Keratinocyte (primary cell): ENCODE results near the gene SPAG16.

Source experiments
- CTCF ChIP-seq, 3 experiments: IDR thresholded peaks in 1 of 3; conservative IDR thresholded peaks in 1 of 3; optimal IDR thresholded peaks in 1 of 3; 2 replicates in 2 of 3; 3 replicates in 1 of 3; pipeline versions ENCODE3 to v1.5.1; 2011; ENCODE audit warnings: low read length in 3 of 3, mild to moderate bottlenecking in 3 of 3, moderate library complexity in 2 of 3, control low read depth in 1 of 3, inconsistent platforms in 1 of 3; ENCODE audit not compliant: insufficient read depth in 2 of 3; ENCODE audit errors: extremely low read depth in 1 of 3
- EZH2 ChIP-seq: IDR thresholded peaks from one replicate; pipeline ENCODE4 v1.6.1; 2012; ENCODE audit warnings: inconsistent platforms, mild to moderate bottlenecking, low read length, moderate library complexity

GRCh38 chr2:213764849-213765248 is 480.6 kb downstream of the SPAG16 start:
- TF ChIP-seq EZH2 (no peak), CTCF (optimal IDR thresholded peaks at IDR 0.05 in 1 of 3, IDR thresholded peaks at IDR 0.05 in 1 of 3, conservative IDR thresholded peaks at IDR 0.05 in 1 of 3; ENCODE audit: extremely low read depth in 1 of 3, insufficient read depth in 2 of 3, low read length in 3 of 3) (no peak)
